DMS53 treated with DMSO at 0.1 percent for 48 hours (cell line): Measurements from ENCODE around the gene ZNF93.
"Not testable (repeated sequence)": the region's sequence is repeated elsewhere in the genome, so short reads cannot be mapped to it uniquely, and the experiment has no call there.

Experiments
- DNase-seq: peaks from one replicate; lab custom pipeline; 2025; ENCODE audit not compliant: unreplicated experiment; lab: John Stamatoyannopoulos, UW

The ZNF93 gene

GRCh38 chr19:19937403-19937802 lies 36.7 kb downstream of the ZNF93 start:
- DNase-seq, result no peak

- no peak for DNase-seq
Measured at GRCh38 chr19:19938449-19938848, 37.7 kb downstream of the ZNF93 start.

- DNase-seq, result no peak
Measured at GRCh38 chr19:19943848-19944582, 43.3 kb downstream of the ZNF93 start.

GRCh38 chr19:19944583-19944880 lies 43.8 kb downstream of the ZNF93 start:
- no peak for DNase-seq

GRCh38 chr19:19946226-19946625 lies 45.5 kb downstream of the ZNF93 start:
- DNase-seq, result no peak

GRCh38 chr19:19948800-19949199 lies 48.1 kb downstream of the ZNF93 start:
- no peak for DNase-seq

- no peak for DNase-seq
Measured at GRCh38 chr19:19955208-19955607, 54.5 kb downstream of the ZNF93 start.

- DNase-seq, result no peak
Measured at GRCh38 chr19:19956434-19957075, 55.8 kb downstream of the ZNF93 start.

- DNase-seq, result not testable (repeated sequence)
Measured at GRCh38 chr19:19957766-19958165, 57.0 kb downstream of the ZNF93 start.

GRCh38 chr19:19959151-19959799 lies 58.5 kb downstream of the ZNF93 start:
- peak; percentile 24 for DNase-seq

GRCh38 chr19:19964416-19964815 lies 63.7 kb downstream of the ZNF93 start:
- DNase-seq, result no peak

- DNase-seq, result not testable (repeated sequence)
Measured at GRCh38 chr19:19966126-19966525, 65.4 kb downstream of the ZNF93 start.

GRCh38 chr19:19966862-19967261 lies 66.1 kb downstream of the ZNF93 start:
- DNase-seq, result no peak
